GM21786 (cell line): Measurements from ENCODE around the gene OR13C2.
A peak's percentile ranks its signal among the peaks of the same experiment; 100 is the strongest.
"Not testable (repeated sequence)": the region's sequence is repeated elsewhere in the genome, so short reads cannot be mapped to it uniquely, and the experiment has no call there.

Experiments used
- ATAC-seq: cut with Tn5 transposase; IDR thresholded peaks from one replicate; pipeline ENCODE4 v1.9.1; 2021; ENCODE audit not compliant: unreplicated experiment

The OR13C2 gene, protein sequence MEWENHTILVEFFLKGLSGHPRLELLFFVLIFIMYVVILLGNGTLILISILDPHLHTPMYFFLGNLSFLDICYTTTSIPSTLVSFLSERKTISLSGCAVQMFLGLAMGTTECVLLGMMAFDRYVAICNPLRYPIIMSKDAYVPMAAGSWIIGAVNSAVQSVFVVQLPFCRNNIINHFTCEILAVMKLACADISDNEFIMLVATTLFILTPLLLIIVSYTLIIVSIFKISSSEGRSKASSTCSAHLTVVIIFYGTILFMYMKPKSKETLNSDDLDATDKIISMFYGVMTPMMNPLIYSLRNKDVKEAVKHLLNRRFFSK

DNA sequence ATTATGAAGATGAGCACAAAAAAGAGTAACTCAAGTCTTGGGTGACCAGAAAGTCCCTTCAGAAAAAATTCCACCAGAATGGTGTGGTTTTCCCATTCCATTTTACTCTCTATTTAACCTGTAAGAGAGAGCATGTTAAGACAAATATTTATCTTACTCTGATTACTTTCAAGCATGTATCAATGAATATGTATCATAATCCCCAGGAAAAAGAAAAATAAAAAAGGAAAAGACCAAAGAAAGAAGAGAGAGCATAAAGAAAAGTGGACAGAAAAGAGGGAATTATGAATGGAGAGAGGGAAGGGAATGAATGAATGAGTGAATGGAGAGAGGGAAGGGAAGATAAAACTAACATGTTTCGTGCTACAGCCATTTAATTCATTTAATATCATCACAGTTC lies at the start of gene OR13C2:
OR13C2 (minus strand) TSS at position 101 of the 400 bp plus-strand sequence; CDS start at position 101, 0 bp downstream.
- not testable (repeated sequence) for ATAC-seq

DNA sequence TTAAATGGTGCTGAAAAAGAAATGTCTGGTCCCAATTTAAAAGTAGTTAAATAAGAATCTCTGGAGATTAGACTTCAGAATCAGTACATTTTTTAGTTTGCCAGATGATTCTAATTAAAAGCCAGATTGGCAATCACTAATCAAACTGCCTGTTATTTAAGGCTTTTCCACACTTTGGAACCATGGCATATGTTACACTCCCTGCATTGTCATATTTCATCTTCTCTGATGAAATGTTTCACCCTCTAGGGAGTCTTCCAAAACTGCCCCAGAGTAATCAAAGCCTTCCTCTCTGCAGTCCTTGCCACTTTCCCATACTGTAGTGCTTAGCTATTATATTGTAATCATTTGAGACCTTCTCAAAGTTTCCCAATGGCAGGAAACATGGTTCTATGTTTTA lies 30.0 kb upstream of the OR13C2 start:
- no peak for ATAC-seq

DNA sequence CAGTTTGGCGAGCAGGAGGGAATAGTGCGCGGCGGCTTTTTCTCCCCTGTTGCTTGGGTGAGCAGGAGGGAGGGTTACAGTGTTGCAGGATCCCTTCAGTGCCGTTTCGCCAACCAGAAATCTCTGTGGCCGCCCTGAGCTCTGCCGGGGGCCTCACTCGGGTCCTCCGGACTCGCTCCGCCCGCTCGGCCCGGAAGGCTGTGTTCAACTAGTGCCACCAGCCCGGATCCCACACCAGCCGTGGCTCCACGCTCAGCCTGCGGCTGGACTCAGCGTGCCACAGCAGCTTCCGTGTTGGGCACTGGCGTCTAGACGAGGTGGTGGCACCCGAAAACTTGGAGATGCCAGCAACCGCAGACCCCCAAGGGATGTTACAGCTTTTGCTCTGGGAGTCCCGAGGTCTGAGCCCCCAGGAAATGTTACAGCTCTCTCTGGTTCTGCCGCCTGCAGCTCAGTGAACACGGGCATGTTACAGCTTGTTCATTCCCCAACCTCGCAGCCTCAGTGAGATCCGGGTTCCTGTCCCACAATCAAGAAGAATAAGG lies 28.6 kb upstream of the OR13C2 start:
- ATAC-seq: no peak

DNA sequence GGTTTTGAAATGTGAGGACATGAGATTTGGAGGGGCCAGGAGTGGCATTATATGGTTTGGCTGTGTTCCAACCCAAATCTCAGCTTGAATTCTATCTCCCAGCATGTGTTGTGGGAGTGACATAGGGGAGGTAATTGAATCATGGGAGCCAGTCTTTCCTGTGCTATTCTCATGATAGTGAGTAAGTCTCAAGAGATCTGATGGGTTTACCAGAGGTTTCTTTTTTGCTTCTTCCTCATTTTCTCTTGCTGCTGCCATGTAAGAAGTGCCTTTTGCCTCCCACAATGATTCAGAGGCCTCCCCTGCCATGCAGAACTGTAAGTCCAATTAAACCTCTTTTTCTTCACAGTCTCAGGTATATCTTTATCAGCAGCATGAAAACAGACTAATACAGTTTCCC lies 20.5 kb upstream of the OR13C2 start:
- ATAC-seq: not testable (repeated sequence)

DNA sequence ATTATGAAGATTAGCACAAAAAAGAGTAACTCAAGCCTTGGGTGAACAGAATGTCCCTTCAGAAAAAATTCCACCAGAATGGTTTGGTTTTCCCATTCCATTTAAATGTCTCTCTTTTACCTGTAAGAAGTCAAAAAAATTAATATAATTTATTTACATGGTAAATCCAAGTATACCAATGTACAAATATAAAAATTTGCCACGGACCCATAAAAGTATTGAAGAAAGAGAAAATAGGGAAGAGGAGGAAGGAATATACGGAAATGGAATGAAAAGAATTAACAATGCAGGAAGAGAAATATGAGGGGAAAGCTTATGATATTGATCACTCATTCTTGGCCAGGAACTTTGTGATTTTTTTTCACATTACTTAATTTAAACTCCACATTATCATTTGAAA lies 12.7 kb upstream of the OR13C2 start, which contains the start of gene OR13C9:
OR13C9 (minus strand) TSS at position 101 of the 400 bp plus-strand sequence; CDS start at position 101, 0 bp downstream.
- no peak for ATAC-seq

DNA sequence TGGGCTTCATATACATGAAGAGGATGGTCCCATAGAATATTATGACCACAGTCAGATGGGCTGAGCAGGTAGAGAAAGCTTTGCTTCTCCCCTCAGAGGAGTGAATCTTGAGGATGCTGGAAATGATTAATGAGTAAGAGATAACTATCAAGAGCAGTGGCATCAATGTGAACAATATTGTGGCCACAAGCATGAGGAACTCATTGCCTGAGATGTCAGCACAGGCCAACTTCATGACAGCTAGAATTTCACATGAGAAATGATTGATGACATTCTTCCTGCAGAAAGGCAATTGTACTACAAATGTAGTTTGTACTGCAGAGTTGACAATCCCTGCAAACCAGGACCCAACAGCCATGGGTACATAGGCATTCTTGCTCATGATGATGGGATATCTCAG lies 12.0 kb upstream of the OR13C2 start:
- ATAC-seq: no peak

DNA sequence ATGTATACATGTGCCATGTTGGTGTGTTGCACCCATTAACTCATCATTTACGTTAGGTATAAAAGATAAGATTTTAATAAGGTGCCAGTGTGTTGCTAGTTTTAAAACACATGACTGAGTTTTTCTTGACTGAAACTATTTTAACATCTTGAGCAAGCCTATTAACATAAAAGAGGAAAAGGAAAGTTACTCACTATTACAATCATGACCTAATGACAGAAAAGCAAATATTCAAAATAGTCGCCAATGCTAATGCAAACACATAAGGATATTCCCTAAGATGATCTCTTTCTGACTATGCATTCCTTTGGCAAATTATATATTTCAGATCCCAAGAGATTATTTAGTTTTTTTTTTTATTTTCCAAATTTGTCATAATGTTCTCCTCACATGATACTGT lies 5.8 kb upstream of the OR13C2 start:
- no peak for ATAC-seq

DNA sequence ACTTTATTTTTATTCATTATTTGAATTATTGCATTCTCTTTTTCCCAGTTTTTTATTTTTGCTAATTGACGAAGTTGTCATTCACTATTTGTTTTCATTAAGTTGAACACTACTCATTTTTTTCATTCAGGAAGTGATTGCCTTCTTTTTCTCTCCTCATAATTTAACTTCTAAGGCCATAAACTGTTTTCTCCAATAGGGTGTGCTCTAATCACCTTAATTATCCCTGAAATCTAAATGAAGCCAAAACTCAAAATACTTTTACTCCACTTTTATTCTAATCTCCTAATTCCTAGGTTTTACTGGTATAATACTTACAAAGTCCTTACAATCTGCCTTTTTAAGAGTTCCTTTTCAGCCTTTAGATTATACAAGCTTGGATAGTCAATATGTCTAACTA lies 2.9 kb upstream of the OR13C2 start:
- ATAC-seq: no peak

DNA sequence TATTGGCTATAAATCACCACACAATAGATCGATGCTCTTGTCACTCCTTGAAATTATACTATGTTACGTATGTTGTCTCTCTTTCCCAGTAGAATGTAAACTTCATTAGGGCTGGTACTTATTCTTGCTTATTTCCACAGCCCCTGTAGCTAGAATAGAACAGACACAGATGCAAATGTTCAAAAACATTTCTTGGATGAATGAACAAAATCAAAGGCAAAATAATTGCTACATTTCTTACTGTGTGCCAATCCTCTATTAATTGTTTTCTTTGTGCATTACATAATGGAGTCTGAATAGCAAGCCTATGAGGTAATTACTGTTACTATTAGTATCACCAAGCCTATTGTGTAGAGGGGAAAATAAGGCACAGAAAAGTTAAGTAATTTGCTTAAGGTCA lies 725 bp upstream of the OR13C2 start:
- ATAC-seq: no peak

DNA sequence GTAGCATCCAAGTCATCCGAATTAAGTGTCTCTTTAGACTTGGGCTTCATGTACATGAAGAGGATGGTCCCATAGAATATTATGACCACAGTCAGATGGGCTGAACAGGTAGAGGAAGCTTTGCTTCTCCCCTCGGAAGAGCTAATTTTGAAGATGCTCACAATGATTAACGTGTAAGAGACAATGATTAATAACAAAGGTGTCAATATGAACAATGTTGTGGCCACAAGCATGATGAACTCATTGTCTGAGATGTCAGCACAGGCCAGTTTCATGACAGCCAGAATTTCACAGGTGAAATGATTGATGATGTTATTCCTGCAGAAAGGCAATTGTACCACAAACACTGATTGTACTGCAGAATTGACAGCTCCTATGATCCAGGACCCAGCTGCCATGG lies 626 bp downstream of the OR13C2 start:
- peak; percentile 54 for ATAC-seq

DNA sequence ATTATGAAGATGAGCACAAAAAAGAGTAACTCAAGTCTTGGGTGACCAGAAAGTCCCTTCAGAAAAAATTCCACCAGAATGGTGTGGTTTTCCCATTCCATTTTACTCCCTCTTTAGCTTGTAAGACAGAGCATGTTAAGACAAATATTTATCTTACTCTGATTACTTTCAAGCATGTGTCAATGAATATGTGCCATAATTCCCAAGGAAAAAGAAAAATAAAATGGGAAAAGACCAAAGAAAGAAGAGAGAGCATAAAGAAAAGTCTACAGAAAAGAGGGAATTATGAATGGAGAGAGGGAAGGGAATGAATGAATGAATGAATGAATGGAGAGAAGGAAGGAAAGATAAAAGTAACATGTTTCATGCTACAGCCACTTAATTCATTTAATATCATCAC lies 6.1 kb downstream of the OR13C2 start, which contains the start of gene OR13C5:
OR13C5 (minus strand) TSS at position 101 of the 400 bp plus-strand sequence; CDS start at position 101, 0 bp downstream.
- not testable (repeated sequence) for ATAC-seq

DNA sequence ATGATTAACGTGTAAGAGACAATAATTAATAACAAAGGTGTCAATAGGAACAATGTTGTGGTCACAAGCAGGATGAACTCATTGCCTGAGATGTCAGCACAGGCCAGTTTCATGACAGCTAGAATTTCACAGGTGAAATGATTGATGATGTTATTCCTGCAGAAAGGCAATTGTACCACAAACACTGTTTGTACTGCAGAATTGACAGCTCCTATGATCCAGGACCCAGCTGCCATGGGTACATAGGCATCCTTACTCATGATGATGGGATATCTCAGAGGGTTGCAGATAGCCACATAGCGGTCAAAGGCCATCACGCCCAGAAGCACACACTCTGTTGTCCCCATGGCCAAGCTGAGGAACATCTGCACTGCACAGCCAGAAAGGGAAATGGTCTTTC lies 6.7 kb downstream of the OR13C2 start:
- ATAC-seq: not testable (repeated sequence)

DNA sequence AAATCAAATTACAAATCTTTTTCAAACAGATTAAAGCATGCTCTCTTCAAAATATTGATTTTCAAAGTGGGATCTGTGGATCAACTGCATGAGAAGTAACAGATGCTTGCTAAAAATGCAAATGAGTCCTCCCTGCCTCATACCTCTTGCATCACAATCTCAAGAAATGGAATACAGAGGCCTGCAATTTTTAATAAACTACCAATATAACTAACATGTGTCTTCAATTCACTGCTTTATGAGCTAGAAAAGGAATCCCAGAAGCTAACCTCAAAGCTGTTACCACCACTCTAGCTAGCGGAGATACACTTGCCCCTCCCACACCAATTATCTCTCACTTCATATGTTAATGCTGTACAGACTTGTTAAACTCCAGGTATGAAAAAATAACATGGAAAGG lies 15.8 kb downstream of the OR13C2 start:
- no peak for ATAC-seq

DNA sequence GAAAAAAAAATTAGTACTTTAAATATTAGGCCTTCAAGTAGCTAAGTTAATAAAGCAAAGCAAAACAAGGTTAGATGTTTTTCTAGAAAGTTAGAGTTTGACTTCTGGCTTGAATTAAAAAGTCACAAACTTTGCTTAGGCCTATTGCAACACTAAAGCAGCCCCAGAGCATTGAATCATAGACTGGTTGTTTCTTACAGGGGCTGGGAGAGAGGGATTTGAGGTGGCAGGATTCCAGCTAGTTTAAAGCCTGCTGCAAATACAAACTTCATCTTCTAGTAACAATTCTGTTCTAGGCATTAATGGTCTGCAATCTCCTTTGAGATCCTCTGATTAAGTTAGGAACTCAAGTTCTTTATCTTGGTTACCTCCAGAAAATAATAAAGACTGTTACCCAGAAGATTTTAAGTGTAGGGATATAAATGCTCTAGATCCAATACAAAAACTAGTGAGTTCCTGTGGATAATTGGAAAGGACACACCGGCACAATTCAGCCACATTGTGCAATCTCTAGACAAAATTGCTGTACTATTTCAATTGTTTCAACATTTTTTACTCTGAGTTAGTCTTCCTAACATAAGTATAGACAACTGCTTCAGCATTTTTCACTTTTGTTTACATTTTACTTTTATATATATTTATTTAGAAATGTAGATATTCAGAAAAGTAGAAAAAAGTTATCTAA lies 18.8 kb downstream of the OR13C2 start:
- no peak for ATAC-seq

DNA sequence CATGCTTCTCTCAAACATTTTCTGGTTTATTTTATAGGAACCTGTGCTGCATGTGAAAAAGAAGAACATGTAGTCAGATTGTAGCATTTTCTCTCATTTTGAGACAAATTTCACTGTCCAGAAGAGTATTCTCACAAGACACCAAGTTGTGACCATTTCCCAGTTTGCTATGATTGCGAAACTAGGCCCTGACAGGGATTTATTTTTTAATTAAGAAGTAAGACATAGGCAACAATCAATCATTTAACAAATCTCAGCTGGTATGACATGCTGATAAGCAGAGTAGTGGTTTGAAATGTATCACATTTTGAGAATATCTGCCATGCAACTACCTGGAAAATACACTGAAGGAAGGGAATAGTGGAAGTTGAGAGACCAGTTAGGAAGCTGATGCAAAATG lies 24.9 kb downstream of the OR13C2 start:
- no peak for ATAC-seq

DNA sequence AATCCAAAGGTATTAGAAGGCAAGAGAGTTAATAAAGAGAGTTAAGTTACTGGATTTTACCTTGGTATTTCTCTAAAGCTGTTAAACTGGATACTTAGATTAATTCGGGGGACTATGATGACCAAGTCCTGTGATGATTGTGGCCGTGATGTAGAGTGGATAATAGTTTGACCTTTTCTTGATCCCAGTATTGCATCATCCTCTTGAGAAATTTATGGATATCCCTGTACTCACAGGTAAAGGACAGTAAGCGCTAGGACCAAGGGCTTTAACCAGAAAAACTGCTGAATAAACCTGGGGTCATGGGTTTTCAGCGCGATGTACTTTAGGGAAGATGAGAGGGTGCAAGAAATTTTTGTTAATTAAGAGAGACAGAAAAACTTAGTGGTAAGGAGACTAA lies 28.2 kb downstream of the OR13C2 start:
- ATAC-seq: no peak

DNA sequence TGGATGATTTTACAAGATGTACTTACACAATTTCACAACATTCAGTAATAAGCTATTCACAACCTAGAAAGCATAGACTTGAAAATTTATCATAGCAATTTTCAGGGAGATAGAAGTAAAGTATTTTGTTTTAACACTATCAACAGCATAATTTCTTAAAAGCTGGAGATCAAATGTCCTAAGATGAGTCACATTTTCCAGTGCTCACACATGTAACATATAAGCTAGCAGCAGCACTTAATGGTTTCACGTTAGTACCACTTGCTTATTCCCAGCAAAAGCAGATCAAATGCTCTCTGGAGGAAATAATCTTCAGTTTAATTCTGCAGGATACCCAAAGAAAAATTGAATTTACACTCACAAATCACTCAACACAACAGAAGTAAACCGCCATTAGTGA lies 30.0 kb downstream of the OR13C2 start:
- ATAC-seq: no peak

DNA sequence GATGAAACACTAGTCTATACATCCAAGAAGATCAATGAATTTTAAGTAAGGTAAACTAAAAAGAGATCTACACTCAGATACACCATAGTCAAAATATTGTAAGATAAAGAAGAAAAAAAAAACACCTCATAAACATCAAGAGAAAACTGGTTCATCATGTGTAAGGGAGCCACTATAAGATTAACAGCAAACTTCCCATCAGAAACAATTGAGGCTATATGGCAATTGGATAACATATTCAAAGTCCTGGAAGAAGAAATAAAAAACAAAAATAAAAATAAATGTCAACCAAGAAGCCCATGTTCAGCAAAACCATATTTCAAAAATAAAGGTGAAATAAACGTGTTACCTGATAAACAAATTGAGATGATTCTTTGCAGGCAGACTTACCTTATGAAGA lies 32.8 kb downstream of the OR13C2 start:
- ATAC-seq: no peak

DNA sequence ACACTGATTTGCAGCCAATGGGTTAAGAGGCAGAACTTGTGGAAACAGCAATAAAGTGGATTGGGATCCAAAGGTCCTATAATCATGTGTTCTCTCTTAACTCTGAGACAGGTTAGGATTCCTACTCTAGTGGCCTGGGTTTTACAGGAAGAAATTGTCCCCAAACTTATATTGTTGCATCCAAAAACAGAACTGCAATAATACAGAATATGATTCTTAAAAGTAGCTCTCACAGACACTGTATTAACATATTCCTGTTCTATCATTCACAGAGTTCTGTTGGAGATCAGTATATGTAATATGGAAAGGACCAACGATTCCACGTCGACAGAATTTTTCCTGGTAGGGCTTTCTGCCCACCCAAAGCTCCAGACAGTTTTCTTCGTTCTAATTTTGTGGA lies 36.6 kb downstream of the OR13C2 start, which contains the start of gene OR13C8:
OR13C8 (plus strand) TSS at position 301 of the 400 bp plus-strand sequence; CDS start at position 301, 0 bp downstream.
- no peak for ATAC-seq

DNA sequence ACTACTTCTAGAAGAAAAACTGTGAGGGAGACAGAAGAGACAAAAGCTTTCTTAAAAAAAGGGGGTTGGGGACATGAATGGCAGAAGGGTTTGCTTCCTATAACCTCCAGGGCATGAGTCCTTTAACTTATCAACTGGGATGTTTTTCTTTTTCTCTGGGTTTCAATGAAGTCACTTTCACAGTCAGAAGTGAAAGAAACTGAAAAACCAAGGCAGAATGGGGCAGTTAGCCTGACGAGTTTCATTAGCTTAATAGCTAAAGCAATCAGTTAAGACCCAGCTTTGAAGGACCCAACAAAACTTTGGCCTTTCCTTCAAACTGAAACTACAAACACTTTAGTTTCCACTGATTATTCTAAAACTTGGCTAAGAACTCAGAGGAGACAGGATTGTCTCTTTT lies 41.1 kb downstream of the OR13C2 start:
- no peak for ATAC-seq

DNA sequence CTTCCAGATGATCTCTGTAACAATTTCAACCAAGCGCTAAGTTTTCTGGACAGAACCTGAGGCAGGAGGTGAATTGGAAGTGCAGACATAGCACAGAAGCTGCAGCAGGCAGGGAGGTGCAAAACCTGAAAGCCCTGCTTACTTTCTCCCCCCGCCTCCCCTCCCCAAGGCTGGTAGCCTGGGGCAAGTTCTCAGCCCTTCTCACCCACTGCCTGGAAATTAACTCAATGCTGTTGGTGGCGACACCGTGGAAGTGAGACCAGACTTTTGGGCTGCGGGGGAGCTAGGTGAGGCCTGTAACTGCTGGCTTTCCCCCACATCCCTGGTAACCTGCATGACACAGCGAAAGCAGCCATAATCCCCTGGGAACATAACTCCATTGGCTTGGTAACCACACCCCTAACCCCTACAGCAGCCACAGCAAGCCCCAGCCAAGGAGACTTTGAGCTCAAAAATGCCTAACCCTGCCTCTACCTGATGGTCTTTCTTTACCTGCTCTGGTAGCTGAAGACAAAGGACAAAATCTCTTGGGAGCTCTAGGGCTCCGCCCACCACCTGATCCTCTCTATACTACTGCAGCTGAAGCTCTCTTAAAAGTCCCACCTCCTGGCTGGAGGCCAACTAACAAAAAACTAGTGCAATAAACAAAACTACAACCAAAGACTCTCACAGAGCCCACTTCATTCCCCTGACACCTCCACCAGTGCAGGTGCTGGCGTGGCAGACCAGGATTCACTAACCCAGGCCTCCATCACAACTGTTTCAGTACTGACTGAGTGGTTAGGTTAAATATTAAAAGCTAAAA lies 48.4 kb downstream of the OR13C2 start:
- peak; percentile 53 for ATAC-seq
